ENCODE results near the gene B4GALT5.

Gene B4GALT5

GRCh38 chr20:49592120-49592519, 121.6 kb downstream of the B4GALT5 start:
- no peak for TF ChIP-seq CTCF (IDR thresholded peaks at IDR 0.05)

- TF ChIP-seq CTCF (IDR thresholded peaks at IDR 0.05), result no peak
These were observed 122.3 kb downstream of the B4GALT5 start for GRCh38 chr20:49591217-49591865.

GRCh38 chr20:49590163-49591017, 123.3 kb downstream of the B4GALT5 start:
- TF ChIP-seq CTCF (IDR thresholded peaks at IDR 0.05), result no peak

GRCh38 chr20:49589747-49590146, 123.9 kb downstream of the B4GALT5 start:
- TF ChIP-seq CTCF (IDR thresholded peaks at IDR 0.05), result no peak

- no peak for TF ChIP-seq CTCF (IDR thresholded peaks at IDR 0.05)
These were observed 126.5 kb downstream of the B4GALT5 start for GRCh38 chr20:49587111-49587570.

- no peak for TF ChIP-seq CTCF (IDR thresholded peaks at IDR 0.05)
These were observed 128.0 kb downstream of the B4GALT5 start for GRCh38 chr20:49585585-49586245.
